Astrocyte (in vitro differentiated cells and primary cell): ENCODE results near the gene AMOTL2. TPM values are rescaled to one million over a fixed set of nuclear protein-coding genes. Genes with fewer than 3 reads are reported as not detected.

Source experiments
- DNase-seq: peaks from one replicate; pipeline ENCODE4 v3.0.0-alpha.2; 2010; ENCODE audit warnings: low read depth
- FAIRE-seq: peaks from 2 replicates; lab custom pipeline; 2011; peaks lifted over from hg19 to GRCh38; lab: Jason Lieb, UNC
- H2AFZ ChIP-seq: 2 replicates; pipeline ENCODE4 v1.6.0; 2012; ENCODE audit warnings: low read depth, low read length, inconsistent platforms
- H3K27ac ChIP-seq: 2 replicates; pipeline ENCODE4 v1.5.1; 2011; ENCODE audit warnings: low read depth, low read length, inconsistent platforms
- H3K27me3 ChIP-seq: 2 replicates; pipeline ENCODE4 v1.6.0; 2011; ENCODE audit warnings: low read length, inconsistent platforms; ENCODE audit not compliant: insufficient read depth
- H3K36me3 ChIP-seq: 2 replicates; pipeline ENCODE4 v1.5.1; 2011; ENCODE audit warnings: low read length, inconsistent platforms; ENCODE audit not compliant: insufficient read depth
- H3K4me1 ChIP-seq: 2 replicates; pipeline ENCODE4 v1.5.1; 2011; ENCODE audit warnings: low read length, inconsistent platforms; ENCODE audit not compliant: insufficient read depth
- H3K4me2 ChIP-seq: 2 replicates; pipeline ENCODE4 v1.6.0; 2012; ENCODE audit warnings: low read length, inconsistent platforms
- H3K4me3 ChIP-seq: 2 replicates; pipeline ENCODE4 v1.5.1; 2011; ENCODE audit warnings: low read depth, mild to moderate bottlenecking, low read length, inconsistent platforms; ENCODE audit not compliant: insufficient read depth
- H3K79me2 ChIP-seq: 2 replicates; pipeline ENCODE4 v1.6.0; 2012; ENCODE audit warnings: mild to moderate bottlenecking, low read length, inconsistent platforms; ENCODE audit not compliant: insufficient read depth
- H3K9ac ChIP-seq: 2 replicates; pipeline ENCODE4 v1.6.0; 2012; ENCODE audit warnings: mild to moderate bottlenecking, low read length, inconsistent platforms
- H3K9me3 ChIP-seq: 2 replicates; pipeline ENCODE4 v1.5.1; 2012; ENCODE audit warnings: low read depth, mild to moderate bottlenecking, low read length, inconsistent platforms; ENCODE audit not compliant: insufficient read depth
- H4K20me1 ChIP-seq: 2 replicates; pipeline ENCODE4 v1.6.0; 2012; ENCODE audit warnings: low read length, inconsistent platforms; ENCODE audit not compliant: insufficient read depth
- H3K27ac Mint-ChIP-seq: one replicate; pipeline ENCODE4 v1.8.0; 2021; ENCODE audit warnings: mild to moderate bottlenecking, mixed read lengths; ENCODE audit not compliant: unreplicated experiment
- H3K27me3 Mint-ChIP-seq: one replicate; pipeline ENCODE4 v1.8.0; 2021; ENCODE audit warnings: low read depth, mixed read lengths; ENCODE audit not compliant: unreplicated experiment
- H3K36me3 Mint-ChIP-seq: one replicate; pipeline ENCODE4 v1.8.0; 2021; ENCODE audit warnings: low read depth, mixed read lengths; ENCODE audit not compliant: unreplicated experiment
- H3K4me1 Mint-ChIP-seq: one replicate; pipeline ENCODE4 v1.8.0; 2021; ENCODE audit warnings: low read depth, mixed read lengths; ENCODE audit not compliant: unreplicated experiment
- H3K4me3 Mint-ChIP-seq: one replicate; pipeline ENCODE4 v1.8.0; 2021; ENCODE audit warnings: mild to moderate bottlenecking, moderate library complexity, mixed read lengths; ENCODE audit not compliant: unreplicated experiment
- H3K9me3 Mint-ChIP-seq: one replicate; pipeline ENCODE4 v1.8.0; 2021; ENCODE audit warnings: mild to moderate bottlenecking, mixed read lengths; ENCODE audit not compliant: unreplicated experiment
- EZH2 ChIP-seq: IDR thresholded peaks from 2 replicates; pipeline ENCODE4 v1.6.1; 2012; ENCODE audit warnings: mild to moderate bottlenecking, low read length, inconsistent platforms; ENCODE audit not compliant: insufficient read depth
- total RNA-seq: library from RNA; stranded (reverse); gene quantifications from 2 replicates; pipeline ENCODE4 v1.2.1, GENCODE V29; 2021
- TF ChIP-seq, protein P1 (sequence below): IDR thresholded peaks from 2 replicates; pipeline ENCODE4 v1.5.1; 2011; ENCODE audit warnings: low read depth, mild to moderate bottlenecking, inconsistent platforms, low read length, moderate library complexity; ENCODE audit not compliant: insufficient read depth

The AMOTL2 gene
- total RNA-seq, 1 donor from 2014 or later = 197 TPM

DNA sequence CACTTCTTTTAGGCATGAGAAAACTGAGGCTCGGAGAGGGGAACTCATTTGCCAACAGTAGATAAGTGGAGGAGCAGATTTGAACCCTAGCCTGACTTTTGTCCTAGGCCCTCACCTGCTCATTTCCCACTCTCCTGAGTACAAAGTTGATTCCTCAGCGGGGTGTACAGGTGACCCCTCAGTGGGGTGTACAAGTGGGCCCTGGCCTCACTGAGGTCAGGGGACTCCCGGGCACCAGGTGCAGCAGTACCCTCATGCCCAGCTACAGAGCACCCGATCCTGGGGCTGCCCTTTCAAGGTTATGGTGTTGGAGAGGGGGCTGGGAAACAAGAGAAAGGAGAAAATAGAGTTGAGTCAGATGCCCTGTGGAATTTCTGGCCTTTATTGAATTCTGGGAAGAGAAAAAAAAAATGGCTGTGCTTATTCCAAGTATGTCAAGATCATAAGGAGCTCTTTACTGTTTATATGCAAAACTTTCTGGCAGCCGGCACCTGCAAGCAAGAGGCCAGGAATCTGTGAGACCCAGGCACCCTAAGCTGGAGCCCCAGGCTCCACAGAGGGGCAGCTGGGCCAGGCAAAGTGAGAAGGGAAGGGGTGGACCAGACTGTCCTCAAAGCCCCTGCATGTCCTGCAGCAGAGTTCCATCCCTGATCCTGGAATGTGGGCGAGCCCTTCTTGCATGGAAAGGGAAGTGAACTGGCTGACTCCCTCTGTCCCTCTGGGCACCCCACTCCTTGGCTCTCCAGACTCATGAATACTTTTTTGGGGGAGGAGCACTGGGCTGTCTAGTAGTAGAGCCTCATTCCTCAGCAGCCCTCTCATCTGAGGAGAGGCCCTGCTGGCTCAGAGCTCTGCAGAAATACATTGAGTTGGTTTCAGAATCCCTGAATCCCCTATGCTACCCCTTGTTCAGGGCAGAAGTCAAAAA is 43.1 kb downstream of the AMOTL2 start:
- no peaks in the 10 kb centered on the region for H3K36me3 Mint-ChIP-seq
- FAIRE-seq = peak; percentile 23
- H3K9me3 Mint-ChIP-seq = no peaks in the 10 kb centered on the region
- H3K27ac Mint-ChIP-seq = peak overlapping the region; percentile 99
- Histone ChIP-seq H3K27me3 (no peaks in the 10 kb centered on the region), H3K4me3 (no peak overlapping the region), H3K4me2 (peak overlapping the region; percentile 57), H3K36me3 (no peaks in the 10 kb centered on the region), H4K20me1 (no peaks in the 10 kb centered on the region), H3K9ac (peak overlapping the region; percentile 58), H3K27ac (peak overlapping the region; percentile 72), H3K9me3 (no peaks in the 10 kb centered on the region), H2AFZ (peak overlapping the region; percentile 19), H3K4me1 (peaks cover 78% of the 10 kb centered on the region), H3K79me2 (no peaks in the 10 kb centered on the region)
- peak overlapping the region; percentile 54 for H3K4me3 Mint-ChIP-seq
- H3K27me3 Mint-ChIP-seq = no peaks in the 10 kb centered on the region
- DNase-seq = peak; percentile 79
- TF ChIP-seq, protein P1, sequence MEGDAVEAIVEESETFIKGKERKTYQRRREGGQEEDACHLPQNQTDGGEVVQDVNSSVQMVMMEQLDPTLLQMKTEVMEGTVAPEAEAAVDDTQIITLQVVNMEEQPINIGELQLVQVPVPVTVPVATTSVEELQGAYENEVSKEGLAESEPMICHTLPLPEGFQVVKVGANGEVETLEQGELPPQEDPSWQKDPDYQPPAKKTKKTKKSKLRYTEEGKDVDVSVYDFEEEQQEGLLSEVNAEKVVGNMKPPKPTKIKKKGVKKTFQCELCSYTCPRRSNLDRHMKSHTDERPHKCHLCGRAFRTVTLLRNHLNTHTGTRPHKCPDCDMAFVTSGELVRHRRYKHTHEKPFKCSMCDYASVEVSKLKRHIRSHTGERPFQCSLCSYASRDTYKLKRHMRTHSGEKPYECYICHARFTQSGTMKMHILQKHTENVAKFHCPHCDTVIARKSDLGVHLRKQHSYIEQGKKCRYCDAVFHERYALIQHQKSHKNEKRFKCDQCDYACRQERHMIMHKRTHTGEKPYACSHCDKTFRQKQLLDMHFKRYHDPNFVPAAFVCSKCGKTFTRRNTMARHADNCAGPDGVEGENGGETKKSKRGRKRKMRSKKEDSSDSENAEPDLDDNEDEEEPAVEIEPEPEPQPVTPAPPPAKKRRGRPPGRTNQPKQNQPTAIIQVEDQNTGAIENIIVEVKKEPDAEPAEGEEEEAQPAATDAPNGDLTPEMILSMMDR = no peak
- no peak for TF ChIP-seq EZH2
- H3K4me1 Mint-ChIP-seq = peaks cover 85% of the 10 kb centered on the region

DNA sequence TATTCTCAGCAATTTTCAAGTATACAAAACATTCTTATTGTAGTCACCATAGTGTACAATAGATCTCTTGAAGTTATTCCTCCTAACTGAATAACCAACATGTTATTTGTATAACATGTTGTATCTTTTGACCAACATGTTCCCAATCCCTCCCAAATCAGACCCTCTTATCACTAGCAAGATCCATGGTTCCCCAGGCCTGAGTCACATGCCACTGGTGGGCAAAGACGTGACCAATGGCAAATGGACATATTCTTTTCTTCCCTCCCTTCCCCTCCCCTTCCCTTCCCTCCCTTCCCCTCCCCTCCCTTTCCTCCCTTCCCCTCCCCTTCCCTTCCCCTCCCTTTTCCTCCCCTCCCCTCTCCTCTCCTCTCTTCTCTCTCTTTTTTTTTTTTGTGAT is 45.4 kb downstream of the AMOTL2 start:
- H3K4me1 ChIP-seq = peaks cover 73% of the 10 kb centered on the region

More for the DNA sequence above, 45.4 kb downstream of the AMOTL2 start:
- H3K27me3 ChIP-seq = no peaks in the 10 kb centered on the region
- H3K9me3 Mint-ChIP-seq = peaks cover 2% of the 10 kb centered on the region
- peaks cover 92% of the 10 kb centered on the region for H3K4me1 Mint-ChIP-seq
- H3K27ac ChIP-seq = peak overlapping the region; percentile 98
- peaks cover 5% of the 10 kb centered on the region for H3K36me3 Mint-ChIP-seq
- H3K4me2 ChIP-seq = peak overlapping the region; percentile 83
- peak overlapping the region; percentile 60 for H3K9ac ChIP-seq
- no peaks in the 10 kb centered on the region for H3K36me3 ChIP-seq
- H3K9me3 ChIP-seq = no peaks in the 10 kb centered on the region
- no peak for DNase-seq
- TF ChIP-seq, protein P1 = no peak
- no peak for TF ChIP-seq EZH2
- peak overlapping the region; percentile 99 for H3K27ac Mint-ChIP-seq
- H3K4me3 ChIP-seq = no peak overlapping the region
- no peak overlapping the region for H3K4me3 Mint-ChIP-seq
- no peaks in the 10 kb centered on the region for H4K20me1 ChIP-seq
- H3K79me2 ChIP-seq = no peaks in the 10 kb centered on the region
- H3K27me3 Mint-ChIP-seq = no peaks in the 10 kb centered on the region
- FAIRE-seq = no peak
- no peak overlapping the region for H2AFZ ChIP-seq
